GM18520 (cell line): ENCODE results near the gene MAGI1.
"Not testable (repeated sequence)": the region's sequence is repeated elsewhere in the genome, so short reads cannot be mapped to it uniquely, and the experiment has no call there.

Experiments
- ATAC-seq: cut with Tn5 transposase; IDR thresholded peaks from one replicate; pipeline ENCODE4 v1.9.1; 2021; ENCODE audit not compliant: unreplicated experiment

MAGI1 gene

DNA sequence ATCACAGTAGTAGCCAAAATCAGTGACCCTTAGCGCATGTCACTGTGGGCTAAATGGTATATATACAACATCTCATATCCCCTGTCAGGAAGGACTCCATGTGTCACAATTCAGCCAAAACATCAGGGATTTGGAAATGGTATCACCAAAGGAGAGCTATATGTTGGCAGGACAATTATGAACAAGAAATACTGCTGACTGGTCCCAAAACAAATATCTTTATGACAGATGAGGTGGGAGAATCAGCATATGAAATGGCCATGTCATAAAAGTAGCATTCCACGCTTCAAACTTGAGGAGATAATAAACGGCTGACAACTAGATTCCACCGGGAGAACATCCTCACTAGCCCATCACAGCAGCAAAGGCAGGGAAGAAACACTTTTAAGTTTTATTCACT is 158.4 kb downstream of the MAGI1 start:
- no peak for ATAC-seq

DNA sequence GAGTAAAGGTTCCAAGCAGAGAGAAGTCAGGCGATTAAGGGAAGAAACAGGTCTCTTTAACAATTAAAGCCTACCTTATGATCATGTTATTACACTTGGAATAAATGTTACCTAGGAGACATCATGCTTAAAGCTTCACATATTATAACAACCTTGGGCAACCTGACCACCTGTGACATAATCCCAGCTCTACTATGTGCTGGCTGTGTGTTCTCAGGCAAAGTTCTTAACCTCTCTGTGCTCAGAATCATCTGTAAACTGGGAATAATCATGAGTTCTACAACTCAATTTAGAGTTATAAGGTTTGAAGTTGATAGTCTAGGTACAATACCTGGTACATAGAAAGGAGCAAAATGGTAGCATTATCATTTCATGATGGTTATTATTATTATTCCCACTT is 159.3 kb downstream of the MAGI1 start:
- no peak for ATAC-seq

DNA sequence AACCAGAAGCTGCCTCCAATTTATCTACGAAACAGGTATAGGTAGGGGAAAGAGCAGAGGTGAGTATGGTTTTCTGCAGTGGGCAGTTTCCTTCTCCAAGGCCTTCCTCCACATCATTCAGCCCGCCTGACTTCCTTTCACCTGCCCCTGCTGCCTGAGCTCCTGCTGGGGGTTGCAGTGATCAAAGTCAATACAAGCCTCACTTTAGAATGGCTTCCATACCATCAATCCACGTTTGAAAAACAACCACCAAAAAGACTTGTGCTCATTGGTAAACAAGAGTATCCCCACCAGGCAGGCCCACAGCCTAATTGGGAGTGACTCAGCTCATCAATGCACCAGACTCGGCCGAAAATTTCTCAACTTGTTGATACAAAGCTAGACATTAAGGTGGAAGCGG is 159.9 kb downstream of the MAGI1 start:
- ATAC-seq = no peak

DNA sequence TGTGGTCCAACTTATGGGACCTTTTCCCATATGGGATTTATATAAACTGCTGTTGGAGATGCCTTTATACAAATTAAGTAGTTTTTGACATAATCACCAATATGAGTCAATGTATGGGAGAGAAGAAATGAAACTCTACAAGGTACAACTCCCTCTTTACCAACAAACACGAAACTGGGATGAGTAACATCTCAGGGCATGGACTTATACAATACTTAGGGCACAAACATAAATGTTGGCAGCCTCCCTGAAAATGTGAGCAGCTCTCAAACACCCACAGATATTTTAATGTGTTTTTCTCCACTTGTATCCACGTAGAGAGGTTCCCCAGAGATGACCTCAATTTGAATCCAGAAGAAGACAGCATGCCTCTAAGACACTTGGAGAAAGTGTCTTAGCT is 161.6 kb downstream of the MAGI1 start:
- ATAC-seq = no peak

DNA sequence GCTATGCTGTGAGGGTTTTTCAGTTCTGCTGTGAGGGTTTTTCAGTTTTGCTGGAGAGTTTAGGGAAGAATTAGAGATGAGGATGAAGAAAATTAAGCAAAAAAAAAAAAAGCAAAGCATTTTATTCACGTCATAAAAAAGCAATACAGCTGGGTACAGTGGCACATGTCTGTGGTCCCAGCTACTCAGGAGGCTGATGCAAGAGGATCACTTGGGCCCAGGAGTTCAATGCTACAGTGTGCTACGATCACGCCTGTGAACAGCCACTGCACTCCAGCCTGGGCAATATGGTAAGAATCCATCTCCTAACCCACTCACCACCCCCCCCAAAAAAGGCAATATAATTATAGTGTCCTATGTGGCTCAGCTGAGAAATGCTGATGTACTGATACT is 162.7 kb downstream of the MAGI1 start:
- no peak for ATAC-seq

DNA sequence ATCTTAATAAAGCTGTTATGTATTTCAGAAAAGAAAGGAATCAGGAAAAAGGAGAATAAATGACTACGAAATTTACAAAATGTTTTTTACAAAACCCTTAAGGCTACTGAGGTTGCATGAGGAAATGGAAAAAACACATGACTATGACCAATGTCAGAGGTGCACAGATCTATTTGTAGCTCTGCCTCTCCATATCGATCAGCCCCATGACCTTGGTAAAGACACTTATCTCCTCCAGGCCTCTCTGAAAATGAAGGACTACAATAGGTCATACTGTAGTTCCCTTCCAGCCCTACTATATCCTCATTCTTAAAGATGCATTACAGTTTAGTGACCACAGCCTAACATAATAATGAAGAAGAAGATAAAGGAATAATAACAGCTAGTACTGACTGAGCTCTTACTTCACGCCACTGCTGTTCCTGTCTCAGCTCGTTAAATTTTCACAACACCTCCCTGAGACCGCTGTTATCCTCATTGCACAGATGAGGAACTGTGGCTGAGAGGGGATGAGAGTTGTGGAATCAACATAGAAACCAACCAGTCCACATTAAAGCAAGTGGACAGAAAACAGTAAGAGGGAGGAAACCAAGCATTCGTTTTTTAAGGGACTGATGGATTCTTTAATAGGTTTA is 163.2 kb downstream of the MAGI1 start:
- no peak for ATAC-seq

DNA sequence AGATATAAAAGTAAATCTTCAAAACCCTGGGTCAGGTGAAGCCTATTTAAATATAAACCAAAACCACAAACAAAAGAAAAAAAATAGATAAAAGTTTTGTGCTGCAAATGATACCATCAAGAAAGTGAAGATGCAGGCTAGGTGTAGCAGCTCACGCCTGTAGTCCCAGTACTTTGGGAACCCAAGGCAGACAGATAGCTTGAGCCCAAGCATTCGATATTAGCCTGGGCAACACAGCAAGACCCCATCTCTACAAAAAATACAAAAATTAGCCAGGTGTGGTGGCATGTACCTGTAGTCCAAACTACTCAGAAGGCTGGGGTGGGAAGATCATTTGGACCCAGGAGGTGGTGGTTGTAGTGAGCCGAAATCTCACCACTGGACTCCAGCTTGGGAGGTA is 164.8 kb downstream of the MAGI1 start:
- no peak for ATAC-seq

DNA sequence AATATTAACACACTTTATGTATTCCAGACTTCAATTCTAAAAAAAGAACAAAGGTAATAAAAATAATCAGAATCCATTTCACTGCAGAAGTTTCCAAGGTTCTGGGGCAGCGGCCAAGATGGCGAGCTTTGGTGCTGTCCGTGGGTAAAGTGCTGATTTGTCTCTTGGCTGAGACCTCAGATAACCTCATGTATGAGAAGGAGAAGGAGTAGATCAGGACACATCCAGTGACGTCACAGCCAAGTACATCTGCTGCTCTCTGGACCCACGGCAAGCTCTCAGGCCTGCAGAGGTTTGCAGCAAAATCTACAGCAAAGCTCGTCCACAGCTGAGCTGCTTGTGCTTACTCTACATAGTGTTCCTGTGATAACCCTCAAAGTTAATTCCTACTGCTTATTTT is 165.7 kb downstream of the MAGI1 start:
- ATAC-seq = no peak

DNA sequence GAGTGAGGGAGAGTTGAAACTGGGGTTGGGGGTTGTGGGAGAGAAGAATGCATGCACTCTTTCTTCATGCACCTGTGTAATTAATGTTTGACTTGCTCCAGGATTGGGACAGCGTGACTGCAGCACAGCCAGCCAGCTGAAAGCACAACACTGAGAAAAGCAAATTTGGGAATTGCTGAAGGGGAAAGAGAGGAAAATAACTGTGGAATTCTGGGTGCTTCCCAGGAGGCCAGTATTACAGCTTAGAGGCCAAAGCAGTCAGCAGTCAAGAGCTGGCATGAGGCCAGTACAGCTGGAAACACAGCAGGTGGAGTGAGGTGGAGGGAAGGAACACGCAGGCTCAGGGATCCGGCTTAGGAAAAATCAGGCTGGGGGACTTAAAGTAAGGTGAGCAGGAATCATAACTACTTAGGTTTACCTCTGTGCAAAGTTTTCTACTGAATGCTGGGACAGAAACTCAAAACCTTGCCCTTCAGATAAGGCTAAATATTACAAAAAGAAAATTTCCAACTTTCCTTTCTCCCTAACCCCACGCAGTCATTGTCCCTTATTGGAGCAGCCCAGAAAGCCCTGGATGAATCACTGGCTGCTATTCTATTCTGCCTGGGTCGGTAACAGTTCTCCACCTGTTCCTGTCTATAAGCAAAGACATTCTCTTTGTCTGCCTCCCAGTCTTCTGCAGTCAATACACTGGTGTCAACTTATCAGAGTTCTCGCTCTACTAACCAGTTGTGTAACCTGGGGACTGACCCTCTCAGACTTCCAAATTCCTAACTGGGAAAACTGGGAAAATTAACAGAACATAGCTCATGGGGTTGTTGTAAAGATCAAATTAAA is 167.2 kb downstream of the MAGI1 start:
- no peak for ATAC-seq

DNA sequence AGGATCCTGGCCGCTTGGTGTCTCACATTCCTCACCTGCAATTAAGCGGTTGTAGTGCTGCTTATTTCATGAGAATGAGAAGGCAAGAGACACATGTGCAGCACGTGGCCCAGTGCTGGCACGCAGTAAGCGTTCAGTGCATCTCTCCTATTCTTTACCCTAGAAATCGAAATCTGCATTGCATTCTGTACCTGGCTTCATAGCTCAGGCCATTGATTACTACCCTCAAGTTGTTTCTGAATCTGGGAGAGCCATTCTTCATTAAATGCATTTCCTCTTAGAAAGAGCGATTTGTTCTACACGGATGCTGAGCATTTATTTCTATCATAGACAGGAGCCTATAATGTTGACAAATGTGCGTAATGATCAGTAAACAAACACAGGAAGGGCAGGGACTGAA is 168.9 kb downstream of the MAGI1 start:
- ATAC-seq = no peak

DNA sequence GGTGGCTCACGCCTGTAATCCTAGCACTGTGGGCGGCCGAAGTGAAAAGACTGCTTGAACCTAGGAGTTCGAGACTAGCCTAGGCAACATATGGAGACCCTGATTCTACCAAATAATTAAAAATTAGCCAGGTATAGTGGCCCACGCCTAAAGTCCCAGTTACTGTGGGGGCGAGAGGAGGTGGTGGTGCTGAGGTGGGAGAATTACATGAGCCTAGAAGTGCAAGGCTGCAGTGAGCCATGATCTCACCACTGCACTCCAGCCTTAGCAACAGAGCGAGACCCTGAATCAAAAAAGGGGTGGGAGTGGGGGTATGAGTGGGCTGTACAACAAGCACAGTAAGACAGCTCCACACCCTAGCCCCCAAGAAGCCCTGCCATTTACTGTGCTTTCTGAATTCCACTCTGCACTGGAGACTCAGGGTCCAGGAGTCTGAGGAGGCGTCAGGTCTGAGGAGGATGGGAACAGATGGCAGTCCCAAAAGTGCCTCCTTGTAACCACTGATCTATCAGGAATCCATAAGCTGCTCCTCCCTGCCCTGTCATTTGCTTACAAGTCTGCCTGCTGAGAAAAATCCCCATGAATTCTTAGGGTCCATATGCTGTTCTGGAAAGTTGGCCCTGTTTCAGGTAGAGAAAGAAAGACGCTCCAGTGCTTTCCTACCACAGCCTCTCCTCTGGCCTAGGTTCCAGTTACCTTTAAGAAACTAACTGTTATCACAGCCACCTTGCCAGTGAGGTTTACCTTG is 171.1 kb downstream of the MAGI1 start:
- ATAC-seq = no peak

DNA sequence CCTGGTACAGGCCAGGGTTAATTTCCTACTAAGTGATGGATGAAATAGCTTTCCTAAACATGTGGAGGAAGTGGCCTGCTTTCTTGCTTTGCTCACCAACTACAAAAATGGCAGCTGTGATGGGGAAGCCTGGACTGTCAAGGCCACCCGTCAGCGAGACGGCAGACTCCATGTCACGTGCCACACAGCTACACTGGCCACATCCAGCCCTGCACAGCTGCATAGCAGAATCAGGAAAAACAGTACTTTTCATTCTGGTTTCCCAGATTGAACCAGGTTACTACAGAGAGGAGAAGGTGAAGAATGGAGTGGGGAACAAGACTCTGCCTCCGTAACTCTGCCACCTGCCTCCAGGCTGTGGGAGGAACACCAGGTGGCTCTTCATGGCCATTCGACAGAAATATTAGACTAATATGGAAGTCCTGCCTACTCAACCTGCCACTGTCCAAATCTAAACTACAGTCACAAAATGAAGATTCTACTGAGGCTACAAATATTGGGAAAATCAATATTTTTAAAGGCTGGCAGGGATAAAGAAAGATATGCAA is 174.3 kb downstream of the MAGI1 start:
- no peak for ATAC-seq

DNA sequence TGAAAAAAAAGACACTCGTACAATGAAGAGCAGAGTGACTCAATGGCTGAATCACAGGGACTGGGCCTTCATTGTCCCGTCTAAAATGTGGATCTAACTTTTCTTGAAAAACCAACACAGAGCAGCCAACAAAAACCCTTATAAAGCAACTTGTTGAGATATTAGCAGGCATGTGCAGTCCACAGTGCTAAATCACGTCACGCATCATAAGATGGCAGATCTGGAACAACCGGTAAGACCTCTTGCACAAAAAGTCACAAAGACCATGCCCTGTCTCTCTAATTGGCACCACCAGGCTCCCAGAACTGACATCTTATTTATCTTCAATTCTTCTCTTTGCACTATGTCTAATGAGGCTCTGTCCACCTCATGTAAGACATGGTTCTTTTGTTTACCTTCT is 177.0 kb downstream of the MAGI1 start:
- no peak for ATAC-seq

DNA sequence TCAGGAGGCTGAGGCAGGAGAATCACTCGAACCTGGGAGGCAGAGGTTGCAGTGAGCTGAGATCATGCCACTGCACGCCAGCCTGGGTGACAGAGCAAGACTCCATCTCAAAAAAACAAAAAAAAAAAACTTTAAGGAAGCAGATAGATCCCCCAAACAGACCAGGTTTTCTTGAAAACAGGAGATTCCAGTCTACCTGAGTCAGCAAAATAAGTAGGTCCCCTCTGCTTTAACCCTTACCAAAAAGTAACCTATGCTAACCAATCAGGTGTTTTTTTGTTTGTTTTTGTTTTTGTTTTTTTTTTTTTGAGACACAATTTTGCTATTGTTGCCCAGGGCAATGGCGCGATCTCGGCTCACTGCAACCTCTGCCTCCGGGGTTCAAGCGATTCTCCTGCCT is 179.1 kb downstream of the MAGI1 start:
- ATAC-seq = not testable (repeated sequence)

DNA sequence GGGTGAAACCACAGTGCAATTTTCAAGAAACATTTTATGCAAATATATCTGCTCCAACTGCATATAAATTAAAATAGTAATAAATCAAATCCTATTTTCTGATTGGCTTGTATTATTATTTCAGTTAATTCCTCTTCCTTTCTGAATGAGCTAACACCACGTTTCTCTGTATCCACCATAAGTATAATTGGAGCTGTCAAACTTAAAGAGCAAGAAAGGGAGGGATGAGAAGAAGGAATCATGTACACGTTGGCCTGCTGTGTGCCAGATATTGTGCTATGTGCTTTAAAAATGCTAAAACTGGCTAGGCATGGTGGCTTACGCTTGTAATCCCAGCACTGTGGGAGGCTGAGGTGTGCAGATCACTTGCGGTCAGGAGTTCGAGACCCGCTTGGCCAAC is 180.0 kb downstream of the MAGI1 start:
- ATAC-seq = no peak

DNA sequence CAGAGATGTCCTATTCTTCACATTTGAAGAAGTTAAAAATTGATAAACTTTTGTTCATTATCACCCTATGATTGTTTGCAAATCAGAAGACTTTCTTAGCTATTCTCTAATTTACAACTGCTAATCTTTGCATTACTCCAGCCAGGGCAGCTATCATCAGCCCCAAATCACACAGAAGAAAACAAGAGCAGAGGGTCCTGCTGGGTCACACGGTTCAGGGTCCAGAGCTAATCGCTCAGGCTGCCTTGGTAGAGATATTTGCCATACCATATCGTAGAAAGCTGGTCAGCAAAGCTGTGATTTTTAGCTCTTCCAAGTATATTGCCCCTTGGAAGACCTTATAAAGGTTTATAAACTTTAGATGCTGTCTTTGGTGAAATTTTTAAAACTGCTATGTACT is 181.4 kb downstream of the MAGI1 start:
- ATAC-seq = no peak

DNA sequence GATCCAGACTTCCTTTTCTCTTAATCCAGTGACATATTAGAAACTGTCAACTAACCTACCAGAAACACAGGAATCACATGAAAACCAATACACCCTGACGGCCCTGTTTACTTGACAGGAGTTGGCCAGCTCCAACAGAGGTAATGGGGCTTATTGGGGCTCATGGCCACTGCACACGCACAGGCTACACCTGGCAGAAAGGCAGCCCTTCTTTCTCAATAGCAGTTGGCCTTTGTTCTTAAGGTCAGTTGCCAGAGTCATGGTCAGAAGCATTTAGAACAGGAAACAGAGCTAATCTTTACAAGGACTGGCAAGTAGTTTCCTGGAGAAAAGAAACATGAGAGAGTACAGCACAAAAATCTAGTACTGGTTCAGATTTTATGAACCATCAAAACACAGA is 181.8 kb downstream of the MAGI1 start:
- ATAC-seq = no peak

DNA sequence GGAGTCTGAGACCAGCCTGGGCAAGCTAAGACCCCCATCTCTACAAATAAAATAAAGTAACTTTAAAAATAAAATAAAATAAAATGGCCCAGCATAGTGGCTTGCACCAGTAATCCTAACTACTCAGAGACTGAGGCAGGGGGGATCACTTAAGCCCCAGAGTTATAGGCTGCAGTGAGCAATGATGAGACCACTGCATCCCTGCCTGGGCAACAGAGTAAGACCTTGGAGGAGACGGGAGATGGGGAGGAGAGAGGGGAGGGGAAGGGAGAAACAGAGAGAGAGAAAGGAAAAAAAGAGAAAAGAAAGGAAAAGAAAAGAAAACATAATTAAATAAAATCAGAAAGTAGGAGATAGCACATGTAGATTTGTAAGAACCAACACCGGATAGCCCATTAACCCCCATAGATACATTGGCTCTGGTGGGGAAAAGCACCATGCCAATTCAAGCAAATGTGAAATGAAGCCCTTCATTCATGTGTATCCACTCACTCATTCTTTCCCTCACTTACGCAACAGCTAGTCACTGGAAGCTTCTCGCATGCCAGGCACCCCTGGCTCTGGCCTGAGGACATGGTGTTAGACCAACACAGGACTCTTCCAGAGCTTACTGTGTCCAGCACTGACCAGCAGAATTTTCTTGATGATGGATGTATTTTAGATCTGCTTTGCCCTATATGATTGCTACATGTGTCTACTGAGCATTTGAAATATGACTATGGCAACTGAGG is 183.2 kb downstream of the MAGI1 start:
- ATAC-seq = no peak

DNA sequence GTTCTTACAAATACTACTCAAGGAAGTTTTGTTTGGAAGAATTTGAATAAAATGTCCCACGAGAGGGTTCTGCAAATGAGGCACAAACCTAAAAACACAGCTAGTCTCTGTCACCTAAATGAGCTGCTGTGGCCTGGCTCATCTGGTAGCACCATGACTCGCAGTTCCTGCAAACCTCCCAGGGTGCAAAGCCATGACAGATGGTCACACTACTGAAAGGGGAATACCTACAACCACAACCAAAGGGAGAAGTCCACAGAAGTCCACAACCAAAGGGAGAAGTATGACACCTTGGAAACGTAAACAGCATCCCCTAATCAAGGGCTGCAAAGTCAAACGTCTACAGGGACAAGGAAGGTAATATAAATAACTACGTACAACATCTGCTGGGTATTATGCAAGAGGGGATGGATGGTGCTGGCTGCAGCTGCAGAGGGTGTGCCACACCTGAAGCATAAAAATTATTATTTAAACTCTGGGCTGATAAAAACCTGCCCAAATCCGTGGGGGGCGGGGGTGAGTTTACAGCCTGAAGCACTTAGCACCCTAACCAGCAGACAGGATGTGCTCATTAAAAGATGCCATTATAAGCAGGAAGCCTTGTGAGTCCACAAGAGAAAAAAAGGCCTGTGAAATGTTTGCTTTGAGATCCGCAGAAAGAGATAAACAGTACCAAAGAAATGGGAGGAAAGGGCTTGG is 184.0 kb downstream of the MAGI1 start:
- no peak for ATAC-seq

DNA sequence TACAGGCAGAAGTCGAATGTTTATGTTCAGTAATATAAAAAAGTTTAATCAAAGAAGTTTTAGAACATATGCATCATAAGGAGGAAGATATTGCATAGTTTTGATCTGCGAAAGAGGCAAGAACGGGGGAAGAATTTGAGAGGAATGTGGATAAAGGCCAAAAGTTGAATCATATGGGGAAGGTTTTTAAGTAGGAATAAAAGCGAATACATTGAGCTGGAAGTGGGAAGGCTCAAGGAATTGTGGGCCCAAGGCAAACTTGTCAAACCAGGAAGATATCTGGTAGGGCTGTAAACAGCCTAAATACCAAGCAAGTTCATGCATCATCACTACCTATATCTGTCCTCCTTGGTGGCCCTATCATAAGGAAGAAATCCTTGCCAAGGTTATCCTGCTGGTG is 186.9 kb downstream of the MAGI1 start:
- ATAC-seq = no peak

DNA sequence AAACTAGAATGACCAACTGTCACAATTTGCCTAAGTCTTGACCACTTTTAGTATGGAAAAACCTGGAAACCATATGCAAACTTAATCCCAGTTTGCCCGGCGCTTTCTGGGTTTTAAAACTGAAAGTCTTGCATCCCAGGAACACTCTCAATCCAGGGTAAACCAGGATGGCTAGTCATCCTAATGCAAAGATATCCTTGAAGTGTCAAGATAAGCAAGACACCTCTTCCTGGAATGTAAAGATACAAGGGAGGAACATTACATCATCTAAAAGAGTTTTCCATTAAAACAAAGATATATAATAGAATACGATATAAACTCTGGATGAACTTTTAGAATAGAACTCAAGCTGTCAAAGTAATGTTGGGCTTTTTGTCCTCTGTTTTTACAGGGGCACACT is 188.5 kb downstream of the MAGI1 start:
- ATAC-seq = no peak
